Prostate gland (tissue), 2 donors: ENCODE data around the gene DLG2.

Source experiments
- CTCF ChIP-seq, 4 experiments: fragments of 200-600 bp in 2 of 4; fragments of 450-650 bp in 2 of 4; sonication (generic) in 2 of 4; IDR thresholded peaks; 1 replicate in 3 of 4; 2 replicates in 1 of 4; pipeline ENCODE4 v1.5.1; 2016 to 2019; ENCODE audit warnings: antibody characterized with exemption in 4 of 4, mild to moderate bottlenecking in 2 of 4, moderate library complexity in 2 of 4
- POLR2AphosphoS5 ChIP-seq: sonication (generic); formaldehyde crosslinking; IDR thresholded peaks from one replicate; pipeline ENCODE4 v1.6.1; 2017; ENCODE audit warnings: antibody characterized with exemption

GRCh38 chr11:84788220-84788619 lies 838.9 kb downstream of the DLG2 start:
- TF ChIP-seq CTCF (IDR thresholded peaks at IDR 0.05) (no peak), POLR2AphosphoS5 (no peak)
